Measurements from ENCODE around the gene ITPR3.

DNA sequence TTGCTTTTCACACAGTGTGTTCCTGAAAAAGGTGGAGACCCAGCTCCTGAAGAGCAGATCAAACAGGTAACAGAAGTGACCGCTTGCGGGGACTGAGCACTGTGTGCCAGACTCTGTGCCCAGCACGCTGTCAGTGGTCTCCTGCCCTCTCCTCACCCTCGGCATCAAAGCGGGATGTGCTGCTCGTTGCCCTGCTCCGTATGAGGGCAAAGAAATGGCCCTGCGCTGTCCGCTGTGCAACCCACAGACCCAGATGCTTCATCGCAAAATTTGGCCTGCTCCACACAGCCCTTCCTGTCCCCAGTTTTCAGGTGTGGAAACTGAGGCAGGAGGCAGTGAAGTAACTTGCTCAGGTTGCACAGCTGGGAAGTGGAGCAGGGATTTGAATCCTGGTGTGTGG lies 76.7 kb downstream of the ITPR3 start:
- TF ChIP-seq, protein P1, sequence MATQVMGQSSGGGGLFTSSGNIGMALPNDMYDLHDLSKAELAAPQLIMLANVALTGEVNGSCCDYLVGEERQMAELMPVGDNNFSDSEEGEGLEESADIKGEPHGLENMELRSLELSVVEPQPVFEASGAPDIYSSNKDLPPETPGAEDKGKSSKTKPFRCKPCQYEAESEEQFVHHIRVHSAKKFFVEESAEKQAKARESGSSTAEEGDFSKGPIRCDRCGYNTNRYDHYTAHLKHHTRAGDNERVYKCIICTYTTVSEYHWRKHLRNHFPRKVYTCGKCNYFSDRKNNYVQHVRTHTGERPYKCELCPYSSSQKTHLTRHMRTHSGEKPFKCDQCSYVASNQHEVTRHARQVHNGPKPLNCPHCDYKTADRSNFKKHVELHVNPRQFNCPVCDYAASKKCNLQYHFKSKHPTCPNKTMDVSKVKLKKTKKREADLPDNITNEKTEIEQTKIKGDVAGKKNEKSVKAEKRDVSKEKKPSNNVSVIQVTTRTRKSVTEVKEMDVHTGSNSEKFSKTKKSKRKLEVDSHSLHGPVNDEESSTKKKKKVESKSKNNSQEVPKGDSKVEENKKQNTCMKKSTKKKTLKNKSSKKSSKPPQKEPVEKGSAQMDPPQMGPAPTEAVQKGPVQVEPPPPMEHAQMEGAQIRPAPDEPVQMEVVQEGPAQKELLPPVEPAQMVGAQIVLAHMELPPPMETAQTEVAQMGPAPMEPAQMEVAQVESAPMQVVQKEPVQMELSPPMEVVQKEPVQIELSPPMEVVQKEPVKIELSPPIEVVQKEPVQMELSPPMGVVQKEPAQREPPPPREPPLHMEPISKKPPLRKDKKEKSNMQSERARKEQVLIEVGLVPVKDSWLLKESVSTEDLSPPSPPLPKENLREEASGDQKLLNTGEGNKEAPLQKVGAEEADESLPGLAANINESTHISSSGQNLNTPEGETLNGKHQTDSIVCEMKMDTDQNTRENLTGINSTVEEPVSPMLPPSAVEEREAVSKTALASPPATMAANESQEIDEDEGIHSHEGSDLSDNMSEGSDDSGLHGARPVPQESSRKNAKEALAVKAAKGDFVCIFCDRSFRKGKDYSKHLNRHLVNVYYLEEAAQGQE (IDR thresholded peaks at IDR 0.05; ENCODE audit: low read depth), result no peak
- TF ChIP-seq YY1 (IDR thresholded peaks at IDR 0.05; ENCODE audit: low read depth), result no peak
- TF ChIP-seq, protein P2, sequence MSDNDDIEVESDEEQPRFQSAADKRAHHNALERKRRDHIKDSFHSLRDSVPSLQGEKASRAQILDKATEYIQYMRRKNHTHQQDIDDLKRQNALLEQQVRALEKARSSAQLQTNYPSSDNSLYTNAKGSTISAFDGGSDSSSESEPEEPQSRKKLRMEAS (IDR thresholded peaks at IDR 0.05), result no peak

Measured in Ishikawa (cell line).